Esophagus muscularis mucosa (tissue), 3 donors: ENCODE data around the gene ASIP.

Experiments used
- POLR2AphosphoS5 ChIP-seq, 2 donors: sonication (generic); formaldehyde crosslinking; IDR thresholded peaks; one replicate each; pipeline ENCODE4 v1.6.1; 2017; ENCODE audit warnings: antibody characterized with exemption in 2 of 2
- TF ChIP-seq, protein P1 (sequence below), 3 experiments: fragments of 200-600 bp in 2 of 3; fragments of 450-650 bp in 1 of 3; sonication (generic) in 2 of 3; IDR thresholded peaks; one replicate each; pipeline ENCODE4 v1.5.1; 2017 to 2019; ENCODE audit warnings: antibody characterized with exemption in 3 of 3, mild to moderate bottlenecking in 2 of 3, moderate library complexity in 1 of 3

DNA sequence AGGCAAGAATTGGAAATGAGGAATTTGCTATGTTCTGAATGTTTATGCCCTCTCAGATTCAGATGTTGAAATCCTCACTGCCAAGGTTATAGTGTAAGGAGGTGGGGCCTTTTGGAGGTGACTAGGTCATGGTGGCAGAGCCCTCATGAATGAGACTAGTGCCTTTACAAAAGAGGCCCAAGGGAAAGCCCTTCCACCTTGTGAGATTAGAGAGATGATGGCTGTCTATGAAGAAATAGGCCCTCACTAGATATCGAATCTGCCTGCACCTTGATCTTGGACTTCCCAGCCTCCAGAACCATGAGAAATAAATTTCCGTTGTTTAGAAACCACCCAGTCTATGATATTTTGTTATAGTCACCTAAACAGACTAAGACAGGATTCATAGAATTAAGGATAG is 10.4 kb downstream of the ASIP start:
- TF ChIP-seq, protein P1, sequence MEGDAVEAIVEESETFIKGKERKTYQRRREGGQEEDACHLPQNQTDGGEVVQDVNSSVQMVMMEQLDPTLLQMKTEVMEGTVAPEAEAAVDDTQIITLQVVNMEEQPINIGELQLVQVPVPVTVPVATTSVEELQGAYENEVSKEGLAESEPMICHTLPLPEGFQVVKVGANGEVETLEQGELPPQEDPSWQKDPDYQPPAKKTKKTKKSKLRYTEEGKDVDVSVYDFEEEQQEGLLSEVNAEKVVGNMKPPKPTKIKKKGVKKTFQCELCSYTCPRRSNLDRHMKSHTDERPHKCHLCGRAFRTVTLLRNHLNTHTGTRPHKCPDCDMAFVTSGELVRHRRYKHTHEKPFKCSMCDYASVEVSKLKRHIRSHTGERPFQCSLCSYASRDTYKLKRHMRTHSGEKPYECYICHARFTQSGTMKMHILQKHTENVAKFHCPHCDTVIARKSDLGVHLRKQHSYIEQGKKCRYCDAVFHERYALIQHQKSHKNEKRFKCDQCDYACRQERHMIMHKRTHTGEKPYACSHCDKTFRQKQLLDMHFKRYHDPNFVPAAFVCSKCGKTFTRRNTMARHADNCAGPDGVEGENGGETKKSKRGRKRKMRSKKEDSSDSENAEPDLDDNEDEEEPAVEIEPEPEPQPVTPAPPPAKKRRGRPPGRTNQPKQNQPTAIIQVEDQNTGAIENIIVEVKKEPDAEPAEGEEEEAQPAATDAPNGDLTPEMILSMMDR (IDR thresholded peaks at IDR 0.05), result no peak
- TF ChIP-seq POLR2AphosphoS5 (IDR thresholded peaks at IDR 0.05), result no peak
